HEK293 (cell line): ENCODE results near the gene PSMC3.

Source experiments
- CTCF ChIA-PET: fragments of 350-600 bp; formaldehyde crosslinking; extraction: SDS; loops from one replicate; lab custom pipeline; 2021; ENCODE audit warnings: antibody characterized with exemption; lab: Yijun Ruan, JAX
- POLR2A ChIA-PET: fragments of 300-600 bp; formaldehyde crosslinking; extraction: SDS; loops from one replicate; lab custom pipeline; 2020; ENCODE audit warnings: antibody characterized with exemption, inconsistent platforms; lab: Yijun Ruan, JAX
- H3K27ac ChIP-seq: fragments of 200-500 bp; sonication (Bioruptor generic); 2 replicates; pipeline ENCODE4 v1.5.1; 2014; ENCODE audit warnings: low read depth, low read length, control low read depth, inconsistent platforms; ENCODE audit errors: extremely low read depth
- H3K36me3 ChIP-seq, 2 experiments: fragments of 200-500 bp in 1 of 2; sonication (Bioruptor generic) in 1 of 2; 1 replicate in 1 of 2; 2 replicates in 1 of 2; pipeline ENCODE4 v1.5.1; 2014 to 2017; ENCODE audit warnings: inconsistent platforms in 2 of 2, low read length in 2 of 2; ENCODE audit not compliant: control insufficient read depth in 2 of 2, insufficient read depth in 1 of 2
- H3K4me1 ChIP-seq: fragments of 200-500 bp; sonication (Bioruptor generic); 2 replicates; pipeline ENCODE4 v1.5.1; 2014; ENCODE audit warnings: mild to moderate bottlenecking, low read length, inconsistent platforms; ENCODE audit not compliant: control insufficient read depth, insufficient read depth
- H3K4me3 ChIP-seq: 2 replicates; pipeline ENCODE4 v1.5.1; 2011; ENCODE audit warnings: low read depth, mild to moderate bottlenecking, control low read depth, low read length, moderate library complexity
- H3K9me3 ChIP-seq: fragments of 200-500 bp; sonication (Bioruptor generic); 2 replicates; pipeline ENCODE4 v1.5.1; 2014; ENCODE audit warnings: low read depth, low read length, inconsistent platforms; ENCODE audit not compliant: control insufficient read depth, insufficient read depth
- EGR2 ChIP-seq: fragments of 450-650 bp; formaldehyde crosslinking; IDR thresholded peaks from 2 replicates; pipeline ENCODE4 v1.5.1; 2016; ENCODE audit warnings: low read depth, missing biosample characterization, missing genetic modification characterization
- GLI2 ChIP-seq: fragments of 450-650 bp; formaldehyde crosslinking; IDR thresholded peaks from 2 replicates; pipeline ENCODE4; 2017; ENCODE audit warnings: missing biosample characterization, missing genetic modification characterization, low read depth, borderline replicate concordance
- KLF10 ChIP-seq: fragments of 450-650 bp; IDR thresholded peaks from 2 replicates; pipeline ENCODE4 v1.5.1; 2018; ENCODE audit warnings: missing biosample characterization, mild to moderate bottlenecking, missing genetic modification characterization
- SCRT1 ChIP-seq: fragments of 450-650 bp; formaldehyde crosslinking; IDR thresholded peaks from 2 replicates; pipeline ENCODE4 v1.5.1; 2016; ENCODE audit warnings: missing biosample characterization, missing genetic modification characterization, borderline replicate concordance
- ZBTB1 ChIP-seq: fragments of 450-650 bp; formaldehyde crosslinking; IDR thresholded peaks from 2 replicates; pipeline ENCODE4 v1.5.1; 2016; ENCODE audit warnings: missing biosample characterization, missing genetic modification characterization
- ZBTB17 ChIP-seq: fragments of 450-650 bp; formaldehyde crosslinking; IDR thresholded peaks from 2 replicates; pipeline ENCODE4 v1.5.1; 2016; ENCODE audit warnings: missing biosample characterization, missing genetic modification characterization
- ZBTB20 ChIP-seq: fragments of 450-650 bp; formaldehyde crosslinking; IDR thresholded peaks from 2 replicates; pipeline ENCODE4 v1.5.1; 2016; ENCODE audit warnings: missing biosample characterization, missing genetic modification characterization
- ZBTB7A ChIP-seq: fragments of 450-650 bp; formaldehyde crosslinking; IDR thresholded peaks from 2 replicates; pipeline ENCODE4 v1.5.1; 2016; ENCODE audit warnings: low read depth, missing biosample characterization, missing genetic modification characterization
- ZBTB8A ChIP-seq: fragments of 450-650 bp; formaldehyde crosslinking; IDR thresholded peaks from 2 replicates; pipeline ENCODE4 v1.5.1; 2016; ENCODE audit warnings: missing biosample characterization, missing genetic modification characterization
- ZFHX2 ChIP-seq: fragments of 450-650 bp; formaldehyde crosslinking; conservative IDR thresholded peaks from 2 replicates; pipeline ENCODE4 v1.5.1; 2016; ENCODE audit warnings: missing biosample characterization, missing genetic modification characterization
- ZIC2 ChIP-seq: fragments of 450-650 bp; formaldehyde crosslinking; IDR thresholded peaks from 2 replicates; pipeline ENCODE4 v1.5.1; 2016; ENCODE audit warnings: missing biosample characterization, missing genetic modification characterization
- ZNF112 ChIP-seq: fragments of 450-650 bp; formaldehyde crosslinking; IDR thresholded peaks from 2 replicates; pipeline ENCODE4 v1.5.0; 2017; ENCODE audit warnings: missing biosample characterization, missing genetic modification characterization
- ZNF202 ChIP-seq: fragments of 450-650 bp; formaldehyde crosslinking; IDR thresholded peaks from 2 replicates; pipeline ENCODE4 v1.5.1; 2016; ENCODE audit warnings: missing biosample characterization, missing genetic modification characterization, borderline replicate concordance
- ZNF23 ChIP-seq: fragments of 450-650 bp; formaldehyde crosslinking; IDR thresholded peaks from 2 replicates; pipeline ENCODE4 v1.5.1; 2016; ENCODE audit warnings: missing biosample characterization, missing genetic modification characterization, borderline replicate concordance
- ZNF416 ChIP-seq: fragments of 450-650 bp; formaldehyde crosslinking; IDR thresholded peaks from 2 replicates; pipeline ENCODE4 v1.5.1; 2016; ENCODE audit warnings: missing biosample characterization, missing genetic modification characterization
- ZNF529 ChIP-seq: fragments of 450-650 bp; formaldehyde crosslinking; IDR thresholded peaks from 2 replicates; pipeline ENCODE4 v1.5.1; 2017; ENCODE audit warnings: missing genetic modification characterization, missing biosample characterization; ENCODE audit not compliant: insufficient replicate concordance
- ZNF544 ChIP-seq: fragments of 450-650 bp; formaldehyde crosslinking; IDR thresholded peaks from 2 replicates; pipeline ENCODE4 v1.5.0; 2017; ENCODE audit warnings: missing biosample characterization, missing genetic modification characterization
- ZNF548 ChIP-seq: fragments of 450-650 bp; formaldehyde crosslinking; IDR thresholded peaks from 2 replicates; pipeline ENCODE4 v1.5.1; 2016; ENCODE audit warnings: missing biosample characterization, missing genetic modification characterization
- ZNF658 ChIP-seq: fragments of 450-650 bp; formaldehyde crosslinking; IDR thresholded peaks from 2 replicates; pipeline ENCODE4; 2016; ENCODE audit warnings: missing biosample characterization, missing genetic modification characterization
- ZNF843 ChIP-seq: fragments of 450-650 bp; formaldehyde crosslinking; IDR thresholded peaks from 2 replicates; pipeline ENCODE4 v1.5.1; 2016; ENCODE audit warnings: missing biosample characterization, missing genetic modification characterization
- ZSCAN23 ChIP-seq: fragments of 450-650 bp; formaldehyde crosslinking; IDR thresholded peaks from 2 replicates; pipeline ENCODE4 v1.5.1; 2016; ENCODE audit warnings: missing biosample characterization, missing genetic modification characterization
- TF ChIP-seq, protein P1 (sequence below): fragments of 450-650 bp; formaldehyde crosslinking; IDR thresholded peaks from 2 replicates; pipeline ENCODE4 v1.5.1; 2016; ENCODE audit warnings: missing biosample characterization, missing genetic modification characterization, low read depth
- TF ChIP-seq, protein P2 (sequence below): fragments of 450-650 bp; formaldehyde crosslinking; IDR thresholded peaks from 2 replicates; pipeline ENCODE4 v1.5.1; 2016; ENCODE audit warnings: missing biosample characterization, missing genetic modification characterization
- TF ChIP-seq, protein P3 (sequence below): fragments of 450-650 bp; formaldehyde crosslinking; IDR thresholded peaks from 2 replicates; pipeline ENCODE4 v1.5.1; 2016; ENCODE audit warnings: missing biosample characterization, missing genetic modification characterization

The PSMC3 gene

DNA sequence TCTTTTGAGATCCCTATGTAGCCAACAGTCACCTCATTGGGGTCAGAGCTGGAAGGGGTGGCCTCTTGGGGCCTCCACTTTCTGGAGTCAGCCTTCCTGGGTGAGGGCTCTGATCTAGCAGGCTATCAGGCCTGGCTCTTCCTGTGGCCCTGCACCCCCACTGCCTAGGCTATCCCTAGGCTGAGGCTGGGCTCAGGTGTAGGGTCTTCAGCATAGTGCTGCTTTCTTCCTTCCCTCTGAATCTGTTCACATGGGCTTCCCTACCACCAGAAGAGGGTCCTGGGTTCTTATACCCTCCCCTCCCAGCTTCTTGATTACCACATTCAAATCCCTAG, 47.4 kb downstream of the PSMC3 start (continued):
- TF ChIP-seq ZNF112 (no peak), ZNF416 (tag by site-specific recombination) (no peak)
- TF ChIP-seq, all 188 proteins: peak for 0

DNA sequence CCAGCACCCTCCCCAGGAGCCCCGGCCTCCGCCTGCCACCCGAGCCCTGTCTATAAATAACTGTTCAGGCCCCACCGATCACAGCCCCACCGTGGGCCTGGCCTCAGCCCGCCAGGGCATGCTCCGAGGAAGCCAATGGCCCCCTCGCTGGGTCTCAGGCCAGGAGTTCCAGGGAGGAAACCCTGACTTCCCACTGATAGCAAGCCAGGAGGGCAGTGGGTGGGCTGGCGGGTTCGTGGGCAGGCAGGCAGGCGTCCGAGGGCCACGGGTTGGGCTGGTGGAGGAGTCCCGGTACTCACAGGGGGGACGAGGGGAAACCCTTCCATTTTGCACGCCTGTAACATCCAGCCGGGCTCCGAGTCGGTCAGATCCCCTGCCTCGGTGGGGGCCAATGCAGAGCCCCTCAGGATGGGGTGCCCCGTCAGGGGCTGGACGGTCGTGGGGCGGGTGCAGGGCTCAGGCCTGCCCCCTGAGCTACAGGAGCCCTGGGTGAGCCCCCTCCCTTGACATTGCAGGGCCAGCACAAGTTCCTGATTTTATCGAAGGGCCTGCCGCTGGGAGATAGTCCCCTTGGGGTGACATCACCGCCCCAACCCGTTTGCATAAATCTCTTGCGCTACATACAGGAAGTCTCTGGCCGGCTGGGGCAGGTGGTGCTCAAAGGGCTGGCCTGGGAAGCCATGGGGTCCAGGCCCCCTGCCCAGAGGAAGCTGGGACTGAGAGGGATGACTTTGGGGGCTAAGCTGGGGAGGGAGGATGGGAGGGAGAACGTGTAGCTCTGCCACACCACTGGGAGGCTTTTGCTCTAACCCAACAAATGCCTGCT, 48.0 kb downstream of the PSMC3 start, which contains the start of gene SPI1:
SPI1 (minus strand) TSS at position 538 of the 826 bp plus-strand sequence; CDS start at position 344, 194 bp downstream.
- TF ChIP-seq ZSCAN23 (tag by site-specific recombination): no peak
- no peak for TF ChIP-seq ZNF843 (tag by site-specific recombination)
- peak; percentile 63 for TF ChIP-seq ZFHX2 (tag by site-specific recombination)
- TF ChIP-seq ZBTB17: no peak
- TF ChIP-seq, protein P1, sequence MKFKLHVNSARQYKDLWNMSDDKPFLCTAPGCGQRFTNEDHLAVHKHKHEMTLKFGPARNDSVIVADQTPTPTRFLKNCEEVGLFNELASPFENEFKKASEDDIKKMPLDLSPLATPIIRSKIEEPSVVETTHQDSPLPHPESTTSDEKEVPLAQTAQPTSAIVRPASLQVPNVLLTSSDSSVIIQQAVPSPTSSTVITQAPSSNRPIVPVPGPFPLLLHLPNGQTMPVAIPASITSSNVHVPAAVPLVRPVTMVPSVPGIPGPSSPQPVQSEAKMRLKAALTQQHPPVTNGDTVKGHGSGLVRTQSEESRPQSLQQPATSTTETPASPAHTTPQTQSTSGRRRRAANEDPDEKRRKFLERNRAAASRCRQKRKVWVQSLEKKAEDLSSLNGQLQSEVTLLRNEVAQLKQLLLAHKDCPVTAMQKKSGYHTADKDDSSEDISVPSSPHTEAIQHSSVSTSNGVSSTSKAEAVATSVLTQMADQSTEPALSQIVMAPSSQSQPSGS: no peak
- TF ChIP-seq ZBTB7A (tag by site-specific recombination): no peak
- TF ChIP-seq GLI2: no peak
- TF ChIP-seq ZNF658 (tag by site-specific recombination): no peak
- TF ChIP-seq ZBTB1 (tag by site-specific recombination): no peak
- TF ChIP-seq ZNF529: no peak
- no peak for TF ChIP-seq KLF10 (tag by site-specific recombination)
- peak; percentile 38; the same call in 1 of the 2 replicates for TF ChIP-seq ZIC2 (tag by site-specific recombination)
- no peak for TF ChIP-seq ZNF202
- TF ChIP-seq, protein P2, sequence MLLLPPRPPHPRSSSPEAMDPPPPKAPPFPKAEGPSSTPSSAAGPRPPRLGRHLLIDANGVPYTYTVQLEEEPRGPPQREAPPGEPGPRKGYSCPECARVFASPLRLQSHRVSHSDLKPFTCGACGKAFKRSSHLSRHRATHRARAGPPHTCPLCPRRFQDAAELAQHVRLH (tag by site-specific recombination): no peak
- TF ChIP-seq EGR2: peak; percentile 52; the same call in 1 of the 2 replicates
- no peak for TF ChIP-seq ZBTB8A (tag by site-specific recombination)
- no peak for TF ChIP-seq SCRT1 (tag by site-specific recombination)
- TF ChIP-seq ZNF544: no peak
- no peak for TF ChIP-seq ZNF23 (tag by site-specific recombination)
- TF ChIP-seq, protein P3, sequence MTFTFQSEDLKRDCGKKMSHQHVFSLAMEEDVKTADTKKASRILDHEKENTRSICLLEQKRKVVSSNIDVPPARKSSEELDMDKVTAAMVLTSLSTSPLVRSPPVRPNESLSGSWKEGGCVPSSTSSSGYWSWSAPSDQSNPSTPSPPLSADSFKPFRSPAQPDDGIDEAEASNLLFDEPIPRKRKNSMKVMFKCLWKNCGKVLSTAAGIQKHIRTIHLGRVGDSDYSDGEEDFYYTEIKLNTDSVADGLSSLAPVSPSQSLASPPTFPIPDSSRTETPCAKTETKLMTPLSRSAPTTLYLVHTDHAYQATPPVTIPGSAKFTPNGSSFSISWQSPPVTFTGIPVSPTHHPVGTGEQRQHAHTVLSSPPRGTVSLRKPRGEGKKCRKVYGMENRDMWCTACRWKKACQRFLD (tag by site-specific recombination): no peak
- TF ChIP-seq, all 188 proteins: peak for 3
- H3K4me3 ChIP-seq: no peak within 1 kb of the TSS
- H3K4me1 ChIP-seq: no peaks in the 10 kb centered on the region
- H3K27ac ChIP-seq: no peak within 1 kb of the TSS
- no peaks in the 10 kb centered on the region for H3K36me3 ChIP-seq
- ChIA-PET POLR2A (no interaction called here), CTCF (no interaction called here)
- H3K9me3 ChIP-seq: no peaks in the 10 kb centered on the region

DNA sequence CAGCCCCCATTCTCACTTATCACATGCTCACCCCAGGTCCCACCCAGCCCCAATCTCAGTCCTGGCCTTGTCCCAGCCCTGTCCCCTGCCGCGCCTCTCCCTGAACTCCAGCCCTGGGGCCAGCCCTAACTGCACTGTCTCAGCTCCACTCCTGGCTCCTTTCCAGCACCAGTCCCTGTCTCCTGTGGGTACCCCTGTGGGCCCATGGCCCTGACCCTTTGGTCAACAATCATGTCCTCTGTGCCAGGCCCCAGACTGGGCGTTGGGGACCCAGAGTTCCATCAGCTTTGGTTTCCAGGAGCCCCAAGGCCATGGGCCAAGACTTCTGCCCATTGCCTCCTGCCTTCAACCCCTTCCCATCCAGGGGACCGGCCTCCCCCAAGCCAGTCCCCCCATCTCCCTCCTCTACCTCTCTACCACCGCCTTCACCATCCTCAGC, 48.6 kb downstream of the PSMC3 start:
- no peaks in the 10 kb centered on the region for H3K4me1 ChIP-seq
- CTCF ChIA-PET: no interaction called here
- no peaks in the 10 kb centered on the region for H3K36me3 ChIP-seq
- H3K9me3 ChIP-seq: no peaks in the 10 kb centered on the region
- TF ChIP-seq ZNF548 (tag by site-specific recombination): peak; percentile 79
- TF ChIP-seq ZBTB20 (tag by site-specific recombination): no peak
- POLR2A ChIA-PET: no interaction called here
- H3K4me3 ChIP-seq: no peak overlapping the region
- no peak overlapping the region for H3K27ac ChIP-seq
